CD4-positive, alpha-beta T cell treated with Interleukin-10 for 1 hour (primary cell): ENCODE results near the gene PPP1R9B.

ENCODE experiments used
- DNase-seq: peaks from one replicate; pipeline ENCODE4 v3.0.0-alpha.2; 2020

PPP1R9B gene

DNA sequence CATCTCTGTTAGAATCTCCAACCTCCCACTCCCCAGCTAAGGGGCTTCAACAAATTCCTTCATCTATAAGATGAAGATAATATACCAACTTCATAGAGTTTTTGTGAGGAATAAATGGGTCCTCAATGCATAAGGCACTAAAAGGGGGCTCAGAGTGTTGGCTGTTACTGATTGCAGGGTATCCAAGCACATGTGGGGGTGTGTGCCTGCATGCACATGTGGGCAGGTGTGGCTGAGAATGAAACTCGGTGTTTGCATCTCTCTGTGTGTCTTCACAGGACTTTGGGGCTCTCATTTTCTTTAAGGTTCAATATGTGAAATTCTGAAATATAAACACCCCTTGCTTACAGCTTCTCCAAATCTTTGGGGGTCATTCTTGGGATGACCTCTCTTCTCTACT is 4.1 kb upstream of the PPP1R9B start:
- DNase-seq: no peak

- no peak for DNase-seq
Observed at GRCh38 chr17:50153650-50154575, 3.4 kb upstream of the PPP1R9B start.

DNA sequence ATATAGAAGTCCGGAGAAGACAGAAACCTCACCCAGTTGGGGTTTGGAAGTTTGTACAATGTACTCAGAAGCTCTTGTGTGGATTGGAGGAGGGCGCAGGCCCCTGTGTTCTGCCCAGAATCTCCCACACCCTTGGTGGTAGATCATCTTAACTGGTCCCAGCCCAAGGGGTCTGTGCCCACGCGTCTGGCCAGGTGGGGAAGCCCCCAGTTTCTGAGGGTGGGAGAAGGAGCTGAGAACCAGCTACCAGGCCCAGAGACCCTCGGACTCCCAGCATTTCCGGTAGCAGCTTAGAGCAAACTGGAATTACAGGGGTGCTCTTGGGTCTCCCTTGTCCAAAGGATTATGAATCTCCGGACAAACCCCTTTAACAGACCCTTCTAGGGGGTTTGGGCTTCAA is 2.3 kb upstream of the PPP1R9B start:
- DNase-seq: no peak

- DNase-seq: peak; percentile 60
Observed at GRCh38 chr17:50151937-50152547, 1.6 kb upstream of the PPP1R9B start.

DNA sequence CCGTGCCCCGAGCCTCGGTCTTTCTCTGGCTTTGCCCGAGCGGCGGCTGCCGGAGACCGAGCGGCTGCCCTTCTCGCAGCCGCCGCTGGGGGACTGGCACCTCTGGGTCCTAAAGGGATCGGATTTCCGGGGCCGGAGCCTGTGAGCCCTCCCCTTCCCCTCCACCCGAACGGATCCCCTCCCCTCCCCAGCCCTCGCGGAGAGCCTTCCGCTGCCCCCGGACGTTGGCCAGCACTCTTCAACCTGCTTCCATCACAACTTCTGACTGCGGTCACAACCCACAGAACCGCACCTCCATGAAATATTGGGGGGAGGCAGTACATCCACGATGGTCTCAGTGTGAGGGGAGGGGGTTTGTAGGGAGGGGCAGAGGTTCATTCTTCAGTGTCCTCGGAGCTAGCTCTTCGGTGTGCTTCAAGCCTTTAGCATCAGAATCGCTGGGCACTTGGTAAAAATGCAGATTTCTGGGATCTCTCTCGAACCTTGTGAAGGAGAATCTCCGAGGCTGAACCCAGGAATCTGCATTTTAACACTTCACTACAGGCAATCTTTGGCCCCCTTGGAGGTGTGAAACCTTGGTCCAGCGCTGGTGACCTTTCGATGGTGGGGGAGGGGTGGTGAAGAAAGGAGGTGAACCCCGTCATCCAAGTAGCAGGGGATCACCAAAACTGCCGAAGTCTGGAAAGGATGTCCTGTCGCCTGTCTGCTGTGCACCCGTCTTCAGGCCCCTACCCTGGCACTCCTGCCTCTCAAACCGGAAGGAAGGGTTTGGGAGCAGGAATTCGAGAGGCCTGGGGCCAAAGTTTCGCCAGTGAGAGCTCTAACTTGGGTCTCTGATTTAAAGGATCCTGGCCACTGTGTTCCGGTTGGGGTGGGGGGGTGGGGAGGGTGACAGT is 812 bp upstream of the PPP1R9B start:
- DNase-seq: peak; percentile 91

- DNase-seq: peak; percentile 60
Observed at GRCh38 chr17:50149417-50150353, 792 bp downstream of the PPP1R9B start.

- DNase-seq: no peak
Observed at GRCh38 chr17:50149091-50149416, 1.4 kb downstream of the PPP1R9B start.

DNA sequence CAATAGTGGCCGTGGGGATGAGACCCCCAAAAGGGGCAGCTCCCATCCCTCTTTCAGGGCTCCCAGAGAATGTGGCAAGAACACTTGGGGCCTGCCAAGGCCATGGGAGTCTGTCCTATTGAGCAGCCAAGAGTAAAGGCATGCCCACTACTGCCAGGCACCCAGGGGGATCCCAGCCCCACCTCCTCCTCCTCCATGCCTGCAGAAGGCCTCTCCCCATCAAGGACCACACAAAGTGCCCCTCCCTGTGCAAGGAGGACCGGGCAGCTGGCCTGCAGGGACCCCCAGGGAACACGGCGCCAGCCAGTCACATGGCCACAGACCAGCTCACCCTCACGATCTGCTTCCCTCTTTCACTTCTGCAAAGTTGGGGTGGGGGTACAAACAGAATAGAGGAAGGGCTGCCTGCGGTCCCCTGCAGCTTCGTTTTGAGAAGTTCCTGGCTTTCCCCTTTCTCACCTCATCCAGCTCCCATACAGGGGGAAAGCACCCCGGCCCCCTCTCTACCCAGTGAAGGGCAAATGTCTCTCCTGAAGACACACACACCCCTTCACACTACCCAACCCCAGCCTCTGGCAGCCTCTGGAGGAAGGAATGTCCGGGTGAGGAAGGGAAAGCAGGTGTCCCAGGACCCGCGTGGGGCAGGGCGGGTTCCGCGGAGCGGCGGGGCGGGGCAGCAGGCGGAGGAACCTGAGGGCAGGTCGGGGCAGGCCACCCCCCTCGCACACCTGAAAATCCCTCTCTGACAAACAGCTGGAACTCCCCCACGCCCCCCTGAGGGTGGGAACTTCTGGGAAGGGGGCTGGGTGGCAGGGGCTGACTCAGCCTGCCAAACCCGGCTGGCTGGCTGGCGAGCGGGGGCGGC is 2.0 kb downstream of the PPP1R9B start:
- peak; percentile 84 for DNase-seq

- DNase-seq: no peak
Observed at GRCh38 chr17:50147841-50148225, 2.6 kb downstream of the PPP1R9B start.

DNA sequence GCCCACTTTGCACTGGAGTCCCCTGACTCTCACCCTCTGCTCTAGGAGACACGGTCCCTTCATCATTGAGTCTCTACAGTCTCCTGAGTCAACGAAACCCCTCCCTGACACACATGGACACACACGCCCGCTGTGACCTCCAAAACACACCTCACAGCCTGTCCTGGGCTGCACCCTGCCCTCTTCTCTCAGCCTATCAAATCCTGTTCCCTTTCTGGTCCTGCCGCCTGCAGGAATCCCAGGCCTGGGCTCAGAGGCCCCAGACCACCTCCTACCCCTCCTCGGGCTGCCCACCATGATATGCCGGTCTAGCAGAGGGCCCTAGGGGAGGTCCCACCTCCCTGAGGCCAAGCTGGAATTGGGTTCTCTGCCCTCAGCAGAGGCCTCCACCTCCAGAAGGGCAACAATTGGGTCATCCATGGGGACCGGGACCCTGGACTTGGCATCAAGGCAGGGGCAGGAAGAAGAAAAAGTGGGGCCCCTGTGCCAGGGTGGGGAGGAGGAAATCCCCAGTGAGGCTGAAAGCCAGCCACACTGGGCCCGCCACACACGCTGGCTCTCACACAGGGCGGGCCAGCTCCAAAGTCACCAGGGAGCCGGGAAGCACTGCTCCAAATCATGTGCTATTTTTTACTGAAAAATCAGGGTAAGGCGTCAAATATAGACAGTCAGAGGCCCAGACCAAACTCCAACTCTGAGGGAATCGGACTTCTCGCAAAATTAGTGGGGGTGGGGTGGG is 3.4 kb downstream of the PPP1R9B start:
- DNase-seq: no peak

GRCh38 chr17:50146230-50146926 is 4.1 kb downstream of the PPP1R9B start:
- no peak for DNase-seq

DNA sequence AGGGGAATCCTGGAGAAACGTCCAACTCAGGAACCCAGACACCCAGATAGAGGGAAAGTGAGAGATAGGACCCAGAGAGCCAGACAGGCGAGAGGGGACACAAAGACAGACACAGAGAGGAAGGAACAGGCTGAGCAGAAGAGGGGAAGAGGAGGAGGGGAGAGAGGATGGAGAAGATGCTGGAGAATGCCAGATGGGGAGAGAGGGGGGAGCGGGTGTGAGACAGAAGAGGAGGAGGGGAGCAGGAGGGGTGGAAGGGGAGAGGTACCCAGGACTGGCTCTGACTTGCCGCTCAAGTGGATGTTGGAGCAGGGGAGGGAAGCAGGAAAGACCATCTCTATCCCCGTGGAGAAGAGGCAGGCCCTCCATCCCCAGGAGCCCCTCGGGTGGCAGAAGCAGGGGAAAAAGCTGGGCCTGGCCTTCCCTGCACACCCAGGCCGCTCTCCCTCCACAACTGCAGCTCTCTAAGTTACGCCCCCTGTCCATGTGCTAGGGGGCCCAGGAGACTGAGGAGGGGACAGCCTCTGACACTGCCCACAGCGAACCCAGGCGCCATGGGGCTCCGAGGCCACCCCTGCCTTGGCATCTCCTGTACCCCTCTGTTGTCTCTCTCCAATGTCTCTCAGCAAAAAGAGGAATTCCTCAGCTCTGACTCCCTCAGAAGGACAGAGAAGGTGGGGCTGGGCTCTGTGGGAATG is 4.8 kb downstream of the PPP1R9B start:
- no peak for DNase-seq

- DNase-seq: no peak
Observed at GRCh38 chr17:50144845-50145531, 5.5 kb downstream of the PPP1R9B start.

GRCh38 chr17:50144355-50144754 is 6.1 kb downstream of the PPP1R9B start:
- DNase-seq: no peak

- no peak for DNase-seq
Observed at GRCh38 chr17:50143461-50144176, 6.9 kb downstream of the PPP1R9B start.

DNA sequence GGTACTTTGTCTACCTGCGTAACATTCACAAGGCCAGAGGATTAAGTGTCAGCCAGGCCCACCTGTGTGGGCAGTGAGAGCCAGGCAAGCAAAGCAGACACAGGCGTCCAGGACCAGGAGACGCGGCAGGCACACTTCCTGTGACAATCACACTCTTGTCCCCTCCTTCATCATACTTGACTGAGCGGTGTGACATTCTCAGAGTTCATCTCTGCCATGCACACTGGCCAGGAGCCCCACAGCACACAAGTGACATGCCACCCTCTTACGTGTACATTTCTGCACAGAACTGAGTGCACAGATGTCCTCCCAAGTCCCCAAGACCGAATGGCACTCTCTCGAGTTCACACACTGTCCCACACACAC is 8.7 kb downstream of the PPP1R9B start:
- DNase-seq: no peak

DNA sequence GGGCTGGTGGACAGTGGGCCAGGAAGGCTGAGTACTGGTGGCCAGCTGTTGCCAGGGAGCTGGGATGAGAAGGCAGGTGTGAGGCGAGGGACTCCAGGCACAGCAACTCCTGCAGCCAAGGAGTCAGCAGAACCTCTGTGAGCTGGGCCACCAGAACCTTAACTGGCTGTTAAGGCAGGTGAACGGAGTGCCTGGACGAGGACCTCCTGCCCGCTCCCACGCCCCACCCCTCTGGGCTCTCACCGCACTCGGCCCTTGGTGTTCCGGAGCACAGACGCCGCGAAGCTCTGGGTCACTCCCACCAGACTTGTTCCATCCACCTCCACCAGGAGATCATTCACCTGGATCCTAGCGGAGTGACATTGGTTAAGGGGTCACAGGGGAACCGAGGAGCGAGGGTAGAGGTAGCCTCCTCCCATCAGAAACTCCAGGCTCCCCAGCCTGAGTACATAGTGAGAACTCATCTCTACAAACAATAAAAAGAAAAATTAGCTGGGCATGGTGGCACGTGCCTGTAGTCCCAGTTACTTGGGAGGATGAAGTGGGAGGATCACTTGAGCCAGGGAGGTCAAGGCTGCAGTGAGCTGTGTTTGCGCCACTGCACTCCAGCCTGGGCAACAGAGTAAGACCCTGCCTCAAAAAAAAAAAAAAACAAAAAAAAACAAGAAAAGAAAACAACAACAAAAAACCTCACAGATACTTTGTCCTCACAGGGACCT is 9.3 kb downstream of the PPP1R9B start:
- DNase-seq: no peak
